Activated CD8-positive, alpha-beta memory T cell treated with anti-CD3 and anti-CD28 coated beads, Interleukin-2, amount 50 U/mL, for 1 hour (primary cell): Measurements from ENCODE around the gene GTF2A2.

Source experiments
- DNase-seq: peaks from one replicate; pipeline ENCODE4 v3.0.0-alpha.2; 2020; ENCODE audit errors: extremely low read depth

GTF2A2 gene

DNA sequence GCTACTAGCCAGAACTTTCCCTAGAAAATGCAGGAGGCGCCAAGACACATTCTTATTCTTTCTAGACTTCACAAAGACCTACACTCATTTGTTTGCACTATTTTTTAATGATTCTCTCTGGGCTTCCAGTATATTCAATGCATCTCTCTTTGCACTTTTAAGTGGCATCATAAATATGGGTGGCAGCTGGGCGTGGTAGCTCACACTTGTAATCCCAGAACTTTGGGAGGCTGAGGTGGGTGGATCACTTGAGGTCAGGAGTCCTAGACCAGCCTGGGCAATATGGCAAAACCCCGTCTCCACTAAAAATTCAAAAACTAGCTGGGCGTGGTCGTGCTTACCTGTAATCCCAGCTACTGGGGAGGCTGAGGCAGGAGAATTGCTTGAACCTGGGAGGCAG is 51.3 kb downstream of the GTF2A2 start:
- DNase-seq: no peak

DNA sequence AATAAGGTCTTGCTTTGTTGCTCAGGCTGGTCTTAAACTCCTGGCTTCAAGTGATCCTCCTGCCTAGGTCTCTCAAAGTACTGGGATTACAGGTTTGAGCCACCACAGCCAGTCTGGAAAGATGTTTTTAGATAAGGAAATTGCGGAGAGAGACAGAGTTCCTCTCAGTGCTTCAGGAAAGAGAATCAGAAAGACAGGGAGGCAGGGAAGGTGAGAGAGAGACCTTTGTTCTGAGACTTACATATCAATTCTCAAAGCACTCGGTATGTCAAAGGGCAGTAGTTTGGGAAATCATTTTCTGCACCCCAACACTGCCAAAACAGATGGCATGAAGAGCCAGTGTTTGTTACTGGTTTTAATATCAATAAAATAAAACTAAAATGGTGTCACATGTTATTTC is 58.9 kb downstream of the GTF2A2 start:
- DNase-seq: no peak

DNA sequence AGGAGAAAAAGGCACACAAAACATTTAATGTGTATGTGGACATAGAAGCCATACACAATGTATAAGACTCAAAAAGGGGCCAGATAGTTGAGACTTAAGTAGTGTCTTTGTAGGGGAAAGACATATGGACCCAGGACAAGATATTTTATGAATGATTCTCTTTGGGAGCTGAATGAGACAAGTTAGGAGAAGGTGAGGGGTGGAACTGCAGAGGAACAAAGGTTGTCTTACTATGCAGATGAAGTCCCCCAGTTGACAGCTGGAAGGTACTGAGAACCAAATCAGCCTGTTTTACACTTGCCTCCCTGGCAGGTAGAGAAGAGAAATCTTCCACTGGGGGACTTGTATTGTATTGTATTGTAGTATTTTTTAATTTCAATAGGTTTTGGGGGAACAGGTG is 60.7 kb downstream of the GTF2A2 start:
- no peak for DNase-seq

DNA sequence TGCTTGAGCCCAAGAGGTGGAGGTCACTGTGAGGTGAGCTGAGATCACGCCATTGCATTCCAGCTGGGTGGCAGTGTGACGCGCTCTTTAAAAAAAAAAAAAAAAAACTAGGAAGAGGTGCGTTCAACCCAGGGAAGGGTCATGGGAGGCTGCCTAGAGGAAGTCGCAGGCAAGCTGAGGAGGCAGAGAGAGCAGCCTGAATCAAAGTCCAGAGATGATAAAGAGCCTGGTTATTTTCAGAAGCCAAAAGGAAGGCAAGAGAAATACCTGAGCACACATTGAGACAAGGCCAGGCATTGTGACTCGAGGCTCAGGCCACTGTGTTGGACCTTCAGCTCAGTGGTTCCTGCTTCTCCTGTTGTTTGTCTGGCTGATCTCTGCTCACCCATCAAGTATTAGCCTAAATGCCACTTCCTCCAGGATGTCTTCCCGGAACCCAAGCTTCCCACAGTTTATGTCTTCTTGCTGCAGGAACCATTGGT is 61.8 kb downstream of the GTF2A2 start:
- no peak for DNase-seq

DNA sequence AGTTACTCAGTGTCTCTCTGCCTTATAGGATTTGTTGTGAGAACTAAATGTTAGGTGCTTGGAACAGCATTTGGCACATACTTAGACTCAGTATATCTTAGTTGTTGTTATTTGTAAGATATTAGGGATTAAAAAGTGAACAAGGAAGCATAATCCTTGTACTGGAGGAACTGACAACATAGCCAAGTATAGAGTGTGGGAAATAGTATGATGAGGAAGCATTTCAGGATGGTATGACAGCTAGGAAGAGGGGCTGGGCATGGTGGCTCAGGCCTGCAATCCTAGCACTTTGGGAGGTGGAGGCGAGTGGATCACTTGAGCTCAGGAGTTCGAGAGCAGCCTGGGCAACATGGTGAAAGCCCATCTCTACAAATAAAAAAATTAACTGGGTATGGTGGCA is 62.3 kb downstream of the GTF2A2 start:
- DNase-seq: no peak

DNA sequence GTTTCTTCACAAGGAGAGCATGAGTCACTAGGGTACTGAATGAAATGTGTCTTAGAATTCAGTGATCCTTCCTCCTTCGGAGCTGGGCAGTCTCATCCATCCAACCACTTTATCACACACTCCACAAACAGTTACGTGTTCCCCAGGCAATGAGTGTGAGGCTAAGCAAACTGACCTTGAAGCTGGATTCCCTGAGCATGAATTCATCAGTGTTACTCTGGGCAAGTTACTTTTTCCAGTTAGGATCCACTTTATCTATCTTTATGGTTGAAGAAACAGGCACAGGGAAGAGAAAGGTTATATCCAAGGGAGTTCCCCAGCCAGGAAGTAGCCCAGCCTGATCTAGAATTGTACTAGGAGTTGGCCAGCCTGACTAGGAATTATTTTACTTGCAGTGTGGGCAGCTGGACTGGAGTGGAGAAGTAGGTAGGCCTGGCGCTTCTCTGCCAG is 62.8 kb downstream of the GTF2A2 start:
- DNase-seq: no peak

DNA sequence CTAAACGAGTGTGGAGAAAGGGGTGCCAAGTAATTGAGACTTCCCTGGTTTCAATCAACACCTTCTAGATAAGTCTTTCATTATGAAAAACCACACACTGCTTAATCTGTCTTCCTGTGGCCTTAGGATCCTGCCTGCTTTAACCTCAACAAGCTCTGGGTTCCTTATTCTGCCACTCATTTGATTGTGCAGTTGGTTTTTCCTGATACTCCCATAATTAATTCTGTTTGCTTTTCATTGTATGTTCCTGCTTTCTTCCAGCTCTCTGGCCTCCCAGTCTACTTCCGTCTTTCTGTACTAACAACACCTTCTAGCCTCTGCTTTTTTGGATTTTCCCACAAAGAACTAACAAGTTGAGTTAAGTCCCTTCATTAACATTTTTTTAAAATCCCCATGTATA is 66.0 kb downstream of the GTF2A2 start:
- no peak for DNase-seq

DNA sequence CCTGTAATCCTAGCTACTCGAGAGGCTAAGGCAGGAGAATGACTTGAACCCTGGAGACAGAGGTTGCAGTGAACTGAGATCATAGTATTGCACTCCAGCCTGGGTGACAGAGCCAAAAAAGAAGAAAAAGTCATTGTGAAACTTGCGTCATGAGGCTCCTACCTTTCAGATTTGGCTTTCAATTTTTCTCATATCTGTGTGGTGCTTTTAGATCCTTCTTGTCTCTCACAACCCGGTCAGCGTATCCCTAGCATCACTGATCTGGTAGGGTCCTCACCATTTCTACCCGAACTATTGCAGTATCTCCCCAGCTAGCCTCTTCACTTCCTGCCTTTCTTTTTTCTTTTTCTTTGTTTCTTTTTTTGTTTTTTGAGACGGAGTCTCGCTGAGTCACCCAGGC is 67.3 kb downstream of the GTF2A2 start:
- no peak for DNase-seq
